ENCODE measurements around the gene RUSC2.
"Not testable (repeated sequence)": the region's sequence is repeated elsewhere in the genome, so short reads cannot be mapped to it uniquely, and the experiment has no call there.

Gene RUSC2

DNA sequence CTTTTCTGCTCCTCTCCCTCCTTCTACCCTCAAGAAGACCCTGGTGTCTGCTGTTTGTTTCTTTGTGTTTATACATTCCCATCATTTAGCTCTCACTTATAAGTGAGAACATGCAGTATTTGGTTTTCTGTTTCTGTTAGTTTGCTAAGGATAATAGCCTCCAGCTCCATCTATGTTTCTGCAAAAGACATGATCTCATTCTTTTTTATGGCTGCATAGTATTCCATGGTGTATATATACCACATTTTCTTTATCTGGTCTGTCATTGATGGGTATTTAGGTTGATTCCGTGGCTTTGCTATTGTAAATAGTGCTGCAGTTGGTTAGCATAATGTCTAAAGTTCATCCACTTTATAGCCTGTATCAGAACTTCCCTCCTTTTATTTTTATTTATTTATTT lies 3.2 kb downstream of the RUSC2 start:
- not testable (repeated sequence) for H3K36me3 ChIP-seq (ENCODE audit: control insufficient read depth in 2 of 2, insufficient read depth in 1 of 2, low read length in 2 of 2); H3K4me3 ChIP-seq (ENCODE audit: low read depth, low read length); H3K27ac ChIP-seq (ENCODE audit: extremely low read depth, low read depth, low read length); H3K4me1 ChIP-seq (ENCODE audit: control insufficient read depth, insufficient read depth, low read length); H3K9me3 ChIP-seq (ENCODE audit: control insufficient read depth, insufficient read depth, low read depth, low read length)
- TF ChIP-seq, protein P1, sequence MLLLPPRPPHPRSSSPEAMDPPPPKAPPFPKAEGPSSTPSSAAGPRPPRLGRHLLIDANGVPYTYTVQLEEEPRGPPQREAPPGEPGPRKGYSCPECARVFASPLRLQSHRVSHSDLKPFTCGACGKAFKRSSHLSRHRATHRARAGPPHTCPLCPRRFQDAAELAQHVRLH (tag by site-specific recombination; IDR thresholded peaks at IDR 0.05), result peak; percentile 83; the same call in 1 of the 2 replicates
- peak; percentile 94 for TF ChIP-seq ZNF146 (tag by site-specific recombination; IDR thresholded peaks at IDR 0.05)
- TF ChIP-seq, protein P2, sequence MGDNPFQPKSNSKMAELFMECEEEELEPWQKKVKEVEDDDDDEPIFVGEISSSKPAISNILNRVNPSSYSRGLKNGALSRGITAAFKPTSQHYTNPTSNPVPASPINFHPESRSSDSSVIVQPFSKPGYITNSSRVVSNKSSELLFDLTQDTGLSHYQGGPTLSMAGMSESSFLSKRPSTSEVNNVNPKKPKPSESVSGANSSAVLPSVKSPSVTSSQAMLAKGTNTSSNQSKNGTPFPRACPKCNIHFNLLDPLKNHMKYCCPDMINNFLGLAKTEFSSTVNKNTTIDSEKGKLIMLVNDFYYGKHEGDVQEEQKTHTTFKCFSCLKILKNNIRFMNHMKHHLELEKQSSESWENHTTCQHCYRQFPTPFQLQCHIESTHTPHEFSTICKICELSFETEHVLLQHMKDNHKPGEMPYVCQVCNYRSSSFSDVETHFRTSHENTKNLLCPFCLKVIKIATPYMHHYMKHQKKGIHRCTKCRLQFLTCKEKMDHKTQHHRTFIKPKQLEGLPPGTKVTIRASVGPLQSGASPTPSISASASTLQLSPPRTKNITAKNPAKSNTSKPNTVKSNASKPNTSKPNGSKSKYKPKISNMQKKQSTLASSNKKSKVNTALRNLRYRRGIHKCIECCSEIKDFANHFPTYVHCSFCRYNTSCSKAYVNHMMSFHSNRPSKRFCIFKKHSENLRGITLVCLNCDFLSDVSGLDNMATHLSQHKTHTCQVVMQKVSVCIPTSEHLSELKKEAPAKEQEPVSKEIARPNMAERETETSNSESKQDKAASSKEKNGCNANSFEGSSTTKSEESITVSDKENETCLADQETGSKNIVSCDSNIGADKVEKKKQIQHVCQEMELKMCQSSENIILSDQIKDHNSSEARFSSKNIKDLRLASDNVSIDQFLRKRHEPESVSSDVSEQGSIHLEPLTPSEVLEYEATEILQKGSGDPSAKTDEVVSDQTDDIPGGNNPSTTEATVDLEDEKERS (tag by site-specific recombination; IDR thresholded peaks at IDR 0.05), result 0 out of 2 replicates have a peak, but pooled peaks have one; percentile 16
- POLR2A ChIA-PET, result interaction anchor here (0.9 kb wide), 1 partner anchor 25 kb away, joined by 4 read pairs; no protein-coding TSS in a partner anchor
- CTCF ChIA-PET, result interaction anchor here (0.7 to 0.9 kb wide), 2 partner anchors 9 to 60 kb away, joined by 3 read pairs; no protein-coding TSS in a partner anchor

DNA sequence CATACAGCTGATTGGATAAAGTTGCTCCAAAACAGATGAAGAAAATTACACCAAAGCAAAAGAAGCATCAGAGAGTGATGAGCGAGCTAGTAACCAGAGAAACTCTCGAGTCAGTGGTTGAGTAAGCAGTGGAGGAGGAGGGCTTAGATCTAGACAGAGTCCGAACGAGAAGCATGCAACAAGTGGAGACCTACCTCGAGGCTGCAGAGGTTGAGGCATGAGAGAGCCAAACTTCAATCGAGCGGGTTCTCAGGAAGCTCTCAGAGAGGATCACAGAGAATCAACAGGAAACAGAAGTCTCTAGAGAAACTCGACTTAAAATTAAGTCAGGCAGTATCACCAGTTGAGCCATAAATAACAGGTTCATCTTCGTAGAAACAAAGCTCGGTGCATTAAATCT lies 6.1 kb downstream of the RUSC2 start:
- ChIA-PET CTCF (interaction anchor here (0.6 to 1.4 kb wide), 7 partner anchors 10 to 532 kb away, joined by 3 to 4 read pairs (median 3); partner anchors contain the start of gene PIGO), POLR2A (no interaction called here)
- no peak for TF ChIP-seq YY1 (tag by site-specific recombination; IDR thresholded peaks at IDR 0.05)
- TF ChIP-seq ZNF664 (tag by site-specific recombination; IDR thresholded peaks at IDR 0.05), result no peak
- TF ChIP-seq ZNF19 (tag by site-specific recombination; IDR thresholded peaks at IDR 0.05; ENCODE audit: low read depth), result no peak
- TF ChIP-seq, protein P3, sequence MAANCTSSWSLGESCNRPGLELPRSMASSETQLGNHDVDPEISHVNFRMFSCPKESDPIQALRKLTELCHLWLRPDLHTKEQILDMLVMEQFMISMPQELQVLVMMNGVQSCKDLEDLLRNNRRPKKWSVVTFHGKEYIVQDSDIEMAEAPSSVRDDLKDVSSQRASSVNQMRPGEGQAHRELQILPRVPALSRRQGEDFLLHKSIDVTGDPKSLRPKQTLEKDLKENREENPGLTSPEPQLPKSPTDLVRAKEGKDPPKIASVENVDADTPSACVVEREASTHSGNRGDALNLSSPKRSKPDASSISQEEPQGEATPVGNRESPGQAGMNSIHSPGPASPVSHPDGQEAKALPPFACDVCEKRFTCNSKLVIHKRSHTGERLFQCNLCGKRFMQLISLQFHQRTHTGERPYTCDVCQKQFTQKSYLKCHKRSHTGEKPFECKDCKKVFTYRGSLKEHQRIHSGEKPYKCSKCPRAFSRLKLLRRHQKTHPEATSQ (tag by site-specific recombination; IDR thresholded peaks at IDR 0.05), result no peak
- TF ChIP-seq, protein P1 (tag by site-specific recombination; IDR thresholded peaks at IDR 0.05), result no peak
- no peak for TF ChIP-seq ZXDB (tag by site-specific recombination; IDR thresholded peaks at IDR 0.05)
- peak; percentile 65 for TF ChIP-seq SCRT2 (tag by site-specific recombination; IDR thresholded peaks at IDR 0.05)
- no peak for TF ChIP-seq ZNF354C (tag by site-specific recombination; IDR thresholded peaks at IDR 0.05; ENCODE audit: borderline replicate concordance, low read depth)
- H3K4me1 ChIP-seq (ENCODE audit: control insufficient read depth, insufficient read depth, low read length), result peaks cover 3% of the 10 kb centered on the region; the same call in 1 of the 2 replicates
- no peaks in the 10 kb centered on the region for H3K36me3 ChIP-seq (ENCODE audit: control insufficient read depth in 2 of 2, insufficient read depth in 1 of 2, low read length in 2 of 2)
- no peak overlapping the region for H3K27ac ChIP-seq (ENCODE audit: extremely low read depth, low read depth, low read length)
- H3K9me3 ChIP-seq (ENCODE audit: control insufficient read depth, insufficient read depth, low read depth, low read length), result no peaks in the 10 kb centered on the region
- no peak overlapping the region for H3K4me3 ChIP-seq (ENCODE audit: low read depth, low read length)

DNA sequence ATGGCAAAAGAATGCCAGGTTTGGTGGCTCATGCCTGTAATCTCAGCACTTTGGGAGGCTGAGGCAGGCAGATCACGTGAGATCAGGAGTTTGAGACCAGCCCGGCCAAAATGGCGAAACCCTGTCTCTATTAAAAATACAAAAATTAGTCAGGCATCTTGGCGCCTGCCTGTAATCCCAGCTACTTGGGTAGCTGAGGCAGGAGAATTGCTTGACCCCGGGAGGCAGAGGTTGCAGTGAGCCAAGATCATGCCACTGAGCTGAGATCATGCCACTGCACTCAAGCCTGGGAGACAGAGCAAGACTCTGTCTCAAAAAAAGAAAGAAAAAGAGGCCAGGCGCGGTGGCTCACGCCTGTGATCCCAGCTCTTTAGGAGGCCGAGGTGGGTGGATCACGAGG lies 8.3 kb downstream of the RUSC2 start:
- CTCF ChIA-PET, result interaction anchor here (1.0 kb wide), 1 partner anchor 24 kb away, joined by 3 read pairs; no protein-coding TSS in a partner anchor
- H3K36me3 ChIP-seq (ENCODE audit: control insufficient read depth in 2 of 2, insufficient read depth in 1 of 2, low read length in 2 of 2); POLR2A ChIA-PET; H3K9me3 ChIP-seq (ENCODE audit: control insufficient read depth, insufficient read depth, low read depth, low read length); H3K27ac ChIP-seq (ENCODE audit: extremely low read depth, low read depth, low read length); H3K4me3 ChIP-seq (ENCODE audit: low read depth, low read length); H3K4me1 ChIP-seq (ENCODE audit: control insufficient read depth, insufficient read depth, low read length): not testable (repeated sequence)

DNA sequence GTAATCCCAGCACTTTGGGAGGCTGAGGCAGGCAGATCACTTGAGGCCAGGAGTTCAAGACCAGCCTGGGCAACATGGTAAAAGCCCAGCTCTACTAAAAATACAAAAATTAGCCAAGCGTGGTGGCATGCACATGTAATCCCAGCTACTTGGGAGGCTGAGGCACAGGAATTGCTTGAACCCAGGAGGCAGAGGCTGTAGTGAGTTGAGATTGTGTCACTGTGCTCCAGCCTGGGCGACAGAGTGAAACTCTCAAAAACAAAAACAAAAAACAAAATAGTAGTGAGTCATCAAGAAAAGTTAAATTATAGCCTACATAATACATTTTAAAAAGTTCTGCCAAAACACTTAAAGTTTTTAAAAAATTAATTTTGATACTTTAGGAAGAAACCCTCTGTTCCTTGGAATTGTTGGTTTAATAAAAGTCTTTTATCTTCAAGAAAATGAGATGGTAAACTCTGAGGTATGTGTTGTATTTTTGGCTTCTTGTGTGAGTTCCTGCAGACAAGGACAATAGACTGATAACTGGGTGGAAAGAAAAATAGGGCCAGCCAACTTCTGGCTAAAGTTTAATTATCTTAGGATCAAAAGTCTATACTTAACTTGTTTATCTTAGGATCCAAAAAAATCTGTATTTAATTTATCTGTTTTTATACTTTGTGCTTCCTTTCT lies 9.3 kb downstream of the RUSC2 start:
- Histone ChIP-seq H3K4me3 (ENCODE audit: low read depth, low read length) (no peak overlapping the region), H3K9me3 (ENCODE audit: control insufficient read depth, insufficient read depth, low read depth, low read length) (no peaks in the 10 kb centered on the region), H3K4me1 (ENCODE audit: control insufficient read depth, insufficient read depth, low read length) (no peaks in the 10 kb centered on the region), H3K27ac (ENCODE audit: extremely low read depth, low read depth, low read length) (no peak overlapping the region), H3K36me3 (ENCODE audit: control insufficient read depth in 2 of 2, insufficient read depth in 1 of 2, low read length in 2 of 2) (no peaks in the 10 kb centered on the region)
- TF ChIP-seq ZNF830 (tag by site-specific recombination; IDR thresholded peaks at IDR 0.05; ENCODE audit: low read depth) (no peak), SP7 (tag by site-specific recombination; IDR thresholded peaks at IDR 0.05) (no peak), ZNF133 (tag by site-specific recombination; IDR thresholded peaks at IDR 0.05) (no peak)
- TF ChIP-seq, protein P4, sequence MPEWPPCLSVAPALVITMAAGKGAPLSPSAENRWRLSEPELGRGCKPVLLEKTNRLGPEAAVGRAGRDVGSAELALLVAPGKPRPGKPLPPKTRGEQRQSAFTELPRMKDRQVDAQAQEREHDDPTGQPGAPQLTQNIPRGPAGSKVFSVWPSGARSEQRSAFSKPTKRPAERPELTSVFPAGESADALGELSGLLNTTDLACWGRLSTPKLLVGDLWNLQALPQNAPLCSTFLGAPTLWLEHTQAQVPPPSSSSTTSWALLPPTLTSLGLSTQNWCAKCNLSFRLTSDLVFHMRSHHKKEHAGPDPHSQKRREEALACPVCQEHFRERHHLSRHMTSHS (tag by site-specific recombination; IDR thresholded peaks at IDR 0.05), result no peak
- ChIA-PET POLR2A (no interaction called here), CTCF (interaction anchor here (0.7 kb wide), 1 partner anchor 70 kb away, joined by 3 read pairs; no protein-coding TSS in a partner anchor)
